Stomach (tissue), 9 donors: Measurements from ENCODE around the gene SEC23A. TPM values are rescaled to one million over a fixed set of nuclear protein-coding genes. Genes with fewer than 3 reads are reported as not detected.
"Not testable (repeated sequence)": the region's sequence is repeated elsewhere in the genome, so short reads cannot be mapped to it uniquely, and the experiment has no call there.

Experiments used
- DNase-seq, 2 donors: peaks; one replicate each; pipeline versions ENCODE4 v3.0.0 to v3.0.0-alpha.2; 2013 to 2019
- H3K27ac ChIP-seq, 5 donors: fragments of 200-600 bp in 4 of 5; sonication (generic) in 4 of 5; one replicate each; pipeline ENCODE4 v1.5.1; 2013 to 2019; ENCODE audit warnings: mild to moderate bottlenecking in 1 of 5, moderate library complexity in 1 of 5
- H3K27me3 ChIP-seq, 3 donors: fragments of 200-600 bp; sonication (generic); one replicate each; pipeline ENCODE4 v1.5.1; 2017 to 2019; ENCODE audit warnings: mixed run types in 1 of 3
- H3K36me3 ChIP-seq, 4 donors: fragments of 200-600 bp; sonication (generic); 1 replicate in 3 of 4; 2 replicates in 1 of 4; pipeline ENCODE4 v1.5.1; 2016 to 2019
- H3K4me1 ChIP-seq, 4 donors: fragments of 200-600 bp; sonication (generic); one replicate each; pipeline ENCODE4 v1.5.1; 2016 to 2019
- H3K4me3 ChIP-seq, 4 donors: fragments of 200-600 bp; sonication (generic) in 3 of 4; one replicate each; pipeline ENCODE4 v1.5.1; 2016 to 2019; ENCODE audit warnings: mild to moderate bottlenecking in 1 of 4
- H3K9me3 ChIP-seq, 4 donors: fragments of 200-600 bp; sonication (generic); one replicate each; pipeline ENCODE4 v1.5.1; 2016 to 2019
- CTCF ChIP-seq, 7 experiments: fragments of 450-650 bp in 4 of 7; fragments of 200-600 bp in 3 of 7; sonication (generic) in 3 of 7; IDR thresholded peaks; one replicate each; pipeline ENCODE4 v1.5.1; 2016 to 2019; ENCODE audit warnings: antibody characterized with exemption in 7 of 7, control low read depth in 2 of 7, mild to moderate bottlenecking in 1 of 7
- EP300 ChIP-seq: sonication (generic); formaldehyde crosslinking; IDR thresholded peaks from one replicate; pipeline ENCODE4 v1.6.1; 2017; ENCODE audit warnings: antibody characterized with exemption
- POLR2A ChIP-seq, 4 donors: fragments of 450-650 bp; IDR thresholded peaks; one replicate each; pipeline ENCODE4 v1.6.1; 2016; ENCODE audit warnings: antibody characterized with exemption in 4 of 4, control low read depth in 2 of 4, mild to moderate bottlenecking in 1 of 4, moderate library complexity in 1 of 4
- POLR2AphosphoS5 ChIP-seq, 3 donors: sonication (generic); formaldehyde crosslinking; IDR thresholded peaks; one replicate each; pipeline ENCODE4 v1.6.1; 2016; ENCODE audit warnings: antibody characterized with exemption in 3 of 3
- WGBS, 5 donors: extraction: QIAGEN DNeasy Blood & Tissue Kit in 3 of 5; methylation state at CpG; one replicate each; pipeline versions ENCODE4 v1.1.5 to v1.1.7; 2013 to 2018; 5-methylcytosine and 5-hydroxymethylcytosine counted together
- intact Hi-C: fragments of 100-400 bp; cut with DNase I; formaldehyde crosslinking; loops from one replicate; pipeline ENCODE4 v1.15.1; 2023; ENCODE audit warnings: low total_unique reads
- polyA plus RNA-seq, 3 donors: library from polyadenylated mRNA; stranded (reverse); fragments of 200-250 nt; gene quantifications; one replicate each; pipeline ENCODE4 v1.2.3, GENCODE V29; 2013
- total RNA-seq, 5 donors: library from RNA; depleted of rRNA; stranded (reverse); fragments of >200 nt; gene quantifications; one replicate each; pipeline versions ENCODE4 v1.1.0 to v1.2.3, GENCODE V29; 2014 to 2016
- donor health status: healthy with polysubstance abuse.
- donor health status: Bipolar disorder and iron deficiency.
- donor health status: healthy.

Gene SEC23A
- total and polyA plus RNA-seq, 8 donors, result 12.3 to 584 (median 68.6) TPM

- Histone ChIP-seq H3K36me3 (no peaks in the 10 kb centered on the region), H3K27ac (no peak overlapping the region), H3K4me1 (peaks cover 8 to 18% (median 12%) of the 10 kb centered on the region in 4 donors), H3K4me3 (no peak overlapping the region), H3K9me3 (no peaks in the 10 kb centered on the region), H3K27me3 (no peaks in the 10 kb centered on the region)
- DNase-seq, result peak in 1 of 2 donors; percentile 67
- TF ChIP-seq EP300 (no peak), CTCF (IDR thresholded peaks at IDR 0.05) (peak in 4 of 7 experiments; percentile 20 to 54 (median 34)), POLR2A (IDR thresholded peaks at IDR 0.05) (no peak), POLR2AphosphoS5 (IDR thresholded peaks at IDR 0.05) (no peak)
- intact Hi-C loops, result loop anchor here (10.0 kb wide), 1 partner anchor 57 kb away; no protein-coding TSS in a partner anchor
- WGBS, 5 donors, result 48 to 59% (median 52%) methylated on average over 2 of the region's 2 CpGs
Measured at GRCh38 chr14:39107591-39107996, 4.6 kb upstream of the SEC23A start.

- Histone ChIP-seq H3K27ac (peak overlapping the region; percentile 97 to 100 (median 99)), H3K4me3 (peak overlapping the region; percentile 73 to 96 (median 90)), H3K4me1 (peaks cover 14 to 50% (median 35%) of the 10 kb centered on the region in 4 donors)
- not testable (repeated sequence) for H3K27me3 ChIP-seq, H3K9me3 ChIP-seq, H3K36me3 ChIP-seq, DNase-seq
- intact Hi-C loops, result loop anchor here (10.0 kb wide), 1 partner anchor 61 kb away; no protein-coding TSS in a partner anchor
- WGBS, 5 donors, result 77 to 82% (median 79%) methylated on average over 17 of the region's 17 CpGs
Measured at GRCh38 chr14:39104078-39104801, 1.2 kb upstream of the SEC23A start.

- intact Hi-C loops, result loop anchor here (10.0 kb wide), 1 partner anchor 62 kb away; no protein-coding TSS in a partner anchor
- Histone ChIP-seq H3K4me3 (peak overlapping the region; percentile 73 to 96 (median 90)), H3K9me3 (no peaks in the 10 kb centered on the region), H3K4me1 (peaks cover 14 to 63% (median 45%) of the 10 kb centered on the region in 4 donors), H3K27me3 (no peaks in the 10 kb centered on the region), H3K27ac (peak overlapping the region; percentile 97 to 100 (median 99)), H3K36me3 (no peaks in the 10 kb centered on the region)
- peak; percentile 38 to 91 for DNase-seq
- WGBS, 5 donors, result 0 to 3% (median 1%) methylated on average over 20 to 23 of the region's 23 CpGs
- TF ChIP-seq EP300 (no peak), POLR2AphosphoS5 (IDR thresholded peaks at IDR 0.05) (peak in 2 of 3 donors; percentile 47 to 67)
Measured at GRCh38 chr14:39102265-39102968, 618 bp downstream of the SEC23A start.

- Histone ChIP-seq H3K27ac (no peak overlapping the region), H3K27me3 (no peaks in the 10 kb centered on the region), H3K9me3 (no peaks in the 10 kb centered on the region), H3K4me1 (peaks cover 14 to 74% (median 55%) of the 10 kb centered on the region in 4 donors), H3K36me3 (peaks cover 15 to 17% (median 16%) of the 10 kb centered on the region in 4 donors), H3K4me3 (peak overlapping the region in 1 of 4 donors; percentile 9)
- no peak for DNase-seq
- TF ChIP-seq POLR2AphosphoS5 (IDR thresholded peaks at IDR 0.05) (no peak), CTCF (IDR thresholded peaks at IDR 0.05) (no peak), POLR2A (IDR thresholded peaks at IDR 0.05) (no peak), EP300 (no peak)
- intact Hi-C loops, result loop anchor here (10.0 kb wide), 1 partner anchor 65 kb away; no protein-coding TSS in a partner anchor
Measured at GRCh38 chr14:39099748-39100147, 3.3 kb downstream of the SEC23A start.

GRCh38 chr14:39099215-39099614, 3.8 kb downstream of the SEC23A start:
- DNase-seq, intact Hi-C loops, H3K27me3 ChIP-seq, H3K9me3 ChIP-seq, H3K27ac ChIP-seq, H3K4me3 ChIP-seq: not testable (repeated sequence)
- Histone ChIP-seq H3K4me1 (peaks cover 11 to 68% (median 53%) of the 10 kb centered on the region in 4 donors), H3K36me3 (peaks cover 15 to 22% (median 21%) of the 10 kb centered on the region in 4 donors)
- 90 to 96% (median 95%) methylated on average over 10 of the region's 10 CpGs for WGBS, 5 donors
